Stimulated activated CD4-positive, alpha-beta T cell treated with anti-CD3 and anti-CD28 coated beads, Interleukin-2, amount 100 ng/mL, for 4 hours (primary cell): ENCODE measurements around the gene ARHGEF16.

Experiments used
- DNase-seq: peaks from one replicate; pipeline ENCODE4 v3.0.0-alpha.2; 2020; ENCODE audit warnings: low read depth

The ARHGEF16 gene

DNA sequence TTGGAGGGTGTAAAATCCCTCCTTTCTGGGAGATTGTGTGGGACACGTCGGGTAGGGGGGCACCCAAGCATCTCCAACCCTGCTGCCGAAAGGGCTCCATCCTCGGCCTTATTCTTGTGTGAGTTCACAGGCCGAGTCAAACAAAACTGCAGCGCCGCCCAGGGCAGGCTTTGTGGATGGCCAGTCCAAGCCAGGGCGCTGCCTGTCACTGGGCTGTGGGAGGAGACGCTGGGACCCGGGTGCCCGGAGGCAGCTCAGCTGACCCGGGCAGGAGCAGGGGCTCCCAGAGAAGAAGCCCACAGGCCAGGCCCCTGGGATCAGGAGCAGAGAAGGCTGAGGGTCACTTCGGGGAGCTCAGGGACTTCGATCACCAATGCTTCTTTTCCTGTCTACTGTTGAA, 31.8 kb upstream of the ARHGEF16 start:
- no peak for DNase-seq

DNA sequence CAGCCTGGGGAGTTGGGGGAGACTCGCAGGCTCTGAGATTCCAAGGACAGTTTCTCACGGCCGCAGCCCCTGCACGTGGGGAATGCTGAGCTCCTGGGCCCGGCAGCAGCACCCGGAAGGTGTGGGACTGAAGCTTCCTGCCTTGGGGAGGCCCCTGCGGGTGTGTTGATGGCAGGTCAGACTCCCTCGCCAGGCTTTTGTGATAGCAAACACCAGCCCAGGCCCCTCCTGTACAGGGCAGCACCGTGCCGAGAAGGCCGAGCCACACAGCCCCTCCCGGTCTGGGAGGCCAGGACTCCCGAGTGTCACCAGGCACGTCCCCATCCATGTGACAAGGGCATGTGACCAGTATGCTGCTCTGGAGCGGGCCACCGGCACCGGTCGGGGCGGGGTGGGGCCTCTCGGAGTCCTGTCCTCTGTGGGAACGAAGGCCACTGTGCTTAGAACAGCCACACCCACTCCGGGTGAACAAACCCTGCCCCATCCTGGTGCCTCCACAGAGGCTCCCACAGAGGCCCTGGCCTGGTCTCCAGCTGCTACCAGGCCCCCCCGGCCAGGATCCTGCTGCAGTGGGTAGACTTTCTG, 31.1 kb upstream of the ARHGEF16 start:
- no peak for DNase-seq

DNA sequence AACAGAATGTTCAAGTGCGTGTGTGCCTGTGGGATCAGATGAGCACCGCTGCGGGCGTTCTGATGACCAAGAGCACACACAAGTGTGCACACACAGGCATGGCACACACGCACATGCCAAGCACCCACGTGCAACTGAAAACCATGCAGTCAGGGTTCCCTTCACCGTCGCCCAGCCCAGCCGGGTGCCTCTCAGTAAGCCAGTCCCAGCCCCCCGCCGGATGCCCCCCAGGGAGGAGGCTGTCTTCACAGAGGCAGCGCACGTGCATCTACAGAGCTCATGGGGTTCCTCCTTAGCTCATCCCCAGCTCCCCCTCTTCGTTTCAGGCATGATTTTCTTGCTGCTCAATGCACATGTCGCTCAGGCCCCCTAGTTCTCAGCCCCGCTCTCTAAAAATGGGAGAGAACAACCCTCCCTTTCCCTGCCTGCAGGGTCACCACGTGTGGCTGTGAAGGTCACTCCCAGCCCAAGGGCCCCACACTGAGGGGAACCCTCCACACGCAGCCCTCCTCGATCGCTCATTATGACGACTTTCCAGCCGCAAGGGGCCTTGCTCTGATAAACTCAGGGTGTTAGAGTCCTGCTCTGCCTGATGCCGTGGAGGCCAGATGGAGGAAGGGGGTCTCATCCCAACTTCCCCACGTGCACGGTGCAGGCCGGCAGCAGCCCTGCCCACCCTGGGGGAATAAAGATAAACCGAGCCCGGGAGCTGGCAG, 30.4 kb upstream of the ARHGEF16 start:
- DNase-seq, result no peak

DNA sequence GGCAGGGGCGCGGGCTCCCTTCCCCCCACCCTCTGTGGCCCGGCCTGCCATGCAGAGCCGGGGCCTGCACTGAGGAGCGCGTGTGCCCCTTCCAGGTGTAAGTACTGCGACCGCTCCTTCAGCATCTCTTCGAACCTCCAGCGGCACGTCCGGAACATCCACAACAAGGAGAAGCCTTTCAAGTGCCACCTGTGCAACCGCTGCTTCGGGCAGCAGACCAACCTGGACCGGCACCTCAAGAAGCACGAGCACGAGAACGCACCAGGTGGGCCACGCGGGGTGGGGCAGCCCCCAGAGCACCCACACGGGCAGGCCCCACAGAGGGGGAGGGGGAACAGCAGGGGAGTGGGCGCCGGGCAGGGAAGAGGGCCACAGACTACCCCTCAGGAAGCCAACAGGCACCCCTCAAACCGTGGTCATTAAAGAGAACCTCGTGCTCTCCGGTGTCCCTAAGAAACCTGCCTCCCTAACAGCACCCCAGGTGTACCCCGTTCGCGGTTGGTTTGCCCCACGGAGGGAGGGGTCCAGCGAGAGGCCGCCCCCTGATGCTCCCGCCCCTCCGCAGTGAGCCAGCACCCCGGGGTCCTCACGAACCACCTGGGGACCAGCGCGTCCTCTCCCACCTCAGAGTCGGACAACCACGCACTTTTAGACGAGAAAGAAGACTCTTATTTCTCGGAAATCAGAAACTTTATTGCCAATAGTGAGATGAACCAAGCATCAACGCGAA, 28.8 kb upstream of the ARHGEF16 start:
- DNase-seq, result no peak

DNA sequence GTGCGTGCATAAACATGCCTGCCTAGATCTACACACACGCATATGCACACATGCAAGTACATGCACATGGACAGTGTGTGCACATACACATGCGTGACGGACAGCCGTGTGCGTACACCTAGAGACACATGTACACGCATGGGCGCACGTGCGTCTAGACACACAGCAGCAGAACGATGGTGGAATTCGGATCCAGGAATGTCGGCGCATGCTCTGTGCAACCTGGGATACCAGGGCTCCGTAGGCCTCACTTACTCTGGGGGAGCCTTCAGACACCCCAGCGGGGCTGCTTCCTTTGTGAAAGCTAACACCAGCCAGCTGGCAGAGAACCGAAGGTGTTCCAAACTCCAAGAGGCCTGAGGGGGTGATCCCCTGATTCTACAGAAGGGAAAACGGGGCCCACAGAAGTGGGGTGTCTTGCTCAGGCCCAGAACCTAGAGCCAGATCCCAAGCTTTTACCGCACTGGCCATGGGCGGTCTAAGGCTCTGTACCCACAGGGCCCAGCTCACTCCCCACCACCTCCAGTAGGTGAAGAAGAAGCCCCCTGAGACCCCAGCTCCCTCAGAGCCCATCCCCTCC, 27.4 kb upstream of the ARHGEF16 start:
- no peak for DNase-seq

DNA sequence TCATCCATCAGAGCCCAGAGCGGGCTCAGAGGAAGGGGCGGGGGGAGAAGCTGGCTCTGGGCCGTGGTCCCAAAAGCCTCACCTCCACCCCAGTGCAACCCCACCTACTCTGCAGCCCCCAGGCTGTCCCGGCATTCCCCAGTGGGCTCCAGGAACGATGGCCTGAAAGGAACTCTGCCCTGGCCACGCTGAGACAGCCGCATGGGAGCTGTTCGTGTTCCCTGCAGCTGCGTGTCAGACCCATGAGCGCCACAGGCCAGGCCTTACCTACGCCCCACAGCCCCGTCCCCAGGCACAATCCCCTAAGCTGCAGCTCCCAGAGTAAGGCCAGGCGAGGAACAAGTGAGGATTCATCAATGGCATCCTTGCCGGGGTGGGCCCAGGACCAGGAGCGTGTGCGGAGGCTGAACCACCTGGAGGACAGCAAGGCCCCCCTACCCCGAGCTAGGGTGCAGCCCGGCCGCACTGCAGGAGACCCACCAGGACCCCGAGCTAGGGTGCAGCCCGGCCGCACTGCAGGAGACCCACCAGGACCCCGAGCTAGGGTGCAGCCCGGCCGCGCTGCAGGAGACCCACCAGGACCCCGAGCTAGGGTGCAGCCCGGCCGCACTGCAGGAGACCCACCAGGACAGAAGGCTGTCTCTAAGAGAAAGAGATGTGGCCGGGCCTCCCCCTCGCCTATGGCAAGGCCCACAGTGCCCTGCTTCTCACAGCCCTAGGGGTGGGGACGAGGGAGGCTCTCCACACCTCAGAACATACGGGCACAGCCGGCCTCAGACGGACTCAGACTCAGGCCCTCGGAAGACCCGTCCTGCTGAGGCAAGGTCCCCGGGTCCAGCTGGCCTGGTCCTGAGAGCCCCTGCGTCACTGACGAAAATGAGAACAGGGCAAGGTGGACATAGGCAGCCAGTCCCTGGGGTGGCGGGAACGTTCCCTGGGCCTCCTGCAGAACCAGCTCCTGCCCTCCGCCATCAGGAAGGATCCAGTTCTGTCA, 26.5 kb upstream of the ARHGEF16 start:
- no peak for DNase-seq

DNA sequence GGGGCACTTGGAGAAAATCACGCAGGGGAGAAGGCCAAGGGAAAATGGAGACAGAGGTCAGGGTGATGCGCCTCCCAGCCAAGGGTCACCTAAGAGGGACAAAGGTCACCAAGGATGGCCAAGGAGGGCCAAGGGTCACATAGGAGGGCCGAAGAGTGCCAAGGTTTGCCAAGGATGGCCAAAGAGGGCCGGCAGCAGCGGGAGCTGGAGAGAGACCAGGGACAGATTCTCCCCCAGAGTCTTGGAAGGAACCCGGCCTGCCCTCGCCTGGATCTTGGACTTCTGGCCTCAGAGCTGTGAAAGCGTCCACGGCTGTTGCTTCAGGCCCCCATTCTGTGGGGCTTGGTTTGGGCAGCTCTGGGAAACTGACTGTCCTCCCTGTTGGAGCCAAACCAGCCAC, 25.6 kb upstream of the ARHGEF16 start:
- DNase-seq, result no peak

DNA sequence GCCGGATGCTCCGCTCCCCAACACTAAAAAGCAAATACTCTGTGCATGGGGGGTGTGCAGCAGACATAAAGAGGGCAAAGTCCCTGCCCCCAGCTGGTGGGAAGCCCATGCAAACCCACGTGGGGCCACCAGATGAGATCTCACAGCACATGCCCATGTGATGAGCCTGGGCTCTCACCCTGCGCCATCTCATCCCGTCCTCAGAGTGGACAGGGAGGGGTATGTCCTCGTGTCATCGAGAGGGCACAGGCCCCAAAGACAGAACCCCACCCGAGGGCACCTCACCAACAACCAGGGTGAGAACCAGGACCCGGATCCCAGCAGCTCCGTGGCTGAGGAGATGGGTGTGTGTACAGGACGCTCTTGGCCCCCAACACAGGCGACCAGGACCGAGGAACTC, 25.1 kb upstream of the ARHGEF16 start:
- DNase-seq, result no peak

DNA sequence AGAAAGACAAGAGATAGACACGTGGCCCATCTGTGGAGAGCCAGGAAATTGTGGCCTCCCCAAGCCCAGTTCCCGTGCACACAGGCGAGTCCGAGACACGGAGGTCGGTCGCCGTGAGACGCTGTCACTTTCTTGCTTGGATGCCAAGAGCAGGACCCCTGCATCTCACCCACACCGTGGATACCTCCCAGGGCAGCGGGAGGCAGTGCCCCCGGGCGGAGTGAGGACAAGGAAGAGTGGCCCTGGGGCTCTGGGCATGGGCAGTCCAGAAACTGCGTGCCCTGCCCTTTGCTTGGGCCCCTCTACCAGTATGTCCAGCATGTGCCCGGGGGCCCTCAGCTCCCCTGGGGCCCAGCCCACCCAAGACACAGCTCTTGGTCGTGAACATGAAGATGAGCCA, 24.7 kb upstream of the ARHGEF16 start:
- no peak for DNase-seq

DNA sequence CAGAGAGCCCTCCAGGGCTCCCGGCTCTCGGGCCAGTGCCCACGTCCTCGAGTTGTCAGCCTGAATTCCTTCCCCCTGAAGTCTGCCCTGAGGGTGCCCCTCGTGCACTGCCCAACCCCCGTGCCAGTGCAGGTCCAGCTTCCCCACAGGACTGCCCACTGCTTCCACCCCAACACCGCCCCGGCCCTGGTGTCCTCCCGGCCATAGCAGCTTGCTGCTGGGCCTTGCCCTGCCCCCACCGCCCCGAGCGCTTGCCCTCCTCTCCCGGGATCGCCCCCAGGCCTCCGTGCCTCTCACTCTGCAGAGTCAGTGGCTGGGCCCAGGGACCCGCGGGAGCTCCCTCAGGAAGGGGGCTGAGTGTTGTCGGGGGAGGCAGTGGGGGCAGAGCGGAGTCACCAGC, 24.1 kb upstream of the ARHGEF16 start:
- DNase-seq, result no peak

DNA sequence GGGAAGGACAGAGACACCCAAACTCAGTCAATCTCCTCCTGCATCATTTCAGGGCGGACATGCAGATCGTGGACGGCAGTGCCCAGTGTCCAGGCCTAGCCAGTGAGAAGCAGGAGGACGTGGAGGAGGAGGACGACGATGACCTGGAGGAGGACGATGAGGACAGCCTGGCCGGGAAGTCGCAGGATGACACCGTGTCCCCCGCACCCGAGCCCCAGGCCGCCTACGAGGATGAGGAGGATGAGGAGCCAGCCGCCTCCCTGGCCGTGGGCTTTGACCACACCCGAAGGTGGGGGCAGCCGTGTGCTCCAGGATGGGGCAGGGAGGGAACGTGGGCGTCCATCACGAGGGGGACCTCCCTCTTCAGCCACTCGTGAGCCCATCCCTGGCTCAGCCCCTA, 23.6 kb upstream of the ARHGEF16 start:
- no peak for DNase-seq

DNA sequence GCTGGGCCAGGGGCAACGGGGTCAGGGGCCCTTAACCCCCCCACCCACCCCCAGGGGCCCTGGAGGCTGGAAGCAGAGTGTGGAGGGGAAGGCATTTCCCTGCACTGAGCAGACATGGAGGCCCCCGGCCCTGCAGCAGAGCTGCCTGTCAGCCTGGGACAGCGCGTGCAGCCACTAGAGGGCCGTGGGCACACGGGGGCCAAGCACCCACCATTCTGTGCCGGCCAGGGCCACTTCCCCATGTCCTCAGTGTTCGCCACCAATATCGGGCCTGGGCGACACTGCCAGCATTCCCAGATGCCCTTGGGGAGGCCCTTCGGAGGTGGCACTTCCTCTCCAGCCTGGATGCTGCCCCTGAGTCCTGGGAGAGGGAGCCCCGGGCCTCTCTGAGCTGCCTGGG, 23.2 kb upstream of the ARHGEF16 start:
- no peak for DNase-seq

DNA sequence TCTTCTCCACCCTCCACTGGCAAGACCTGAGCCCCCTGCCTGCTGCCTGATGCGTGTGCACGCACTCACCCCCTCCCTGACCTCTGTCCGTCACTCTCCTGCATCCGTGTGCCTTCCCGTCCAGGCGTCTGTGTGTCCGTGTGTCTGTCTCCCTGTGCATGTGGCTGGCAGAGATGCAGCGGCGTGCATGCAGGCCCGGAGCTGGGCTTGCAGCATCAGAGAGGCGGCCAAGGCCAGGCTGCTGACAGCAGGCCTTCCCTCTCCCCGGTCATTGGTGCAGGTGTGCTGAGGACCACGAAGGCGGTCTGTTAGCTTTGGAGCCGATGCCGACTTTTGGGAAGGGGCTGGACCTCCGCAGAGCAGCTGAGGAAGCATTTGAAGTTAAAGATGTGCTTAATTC, 22.8 kb upstream of the ARHGEF16 start:
- no peak for DNase-seq

DNA sequence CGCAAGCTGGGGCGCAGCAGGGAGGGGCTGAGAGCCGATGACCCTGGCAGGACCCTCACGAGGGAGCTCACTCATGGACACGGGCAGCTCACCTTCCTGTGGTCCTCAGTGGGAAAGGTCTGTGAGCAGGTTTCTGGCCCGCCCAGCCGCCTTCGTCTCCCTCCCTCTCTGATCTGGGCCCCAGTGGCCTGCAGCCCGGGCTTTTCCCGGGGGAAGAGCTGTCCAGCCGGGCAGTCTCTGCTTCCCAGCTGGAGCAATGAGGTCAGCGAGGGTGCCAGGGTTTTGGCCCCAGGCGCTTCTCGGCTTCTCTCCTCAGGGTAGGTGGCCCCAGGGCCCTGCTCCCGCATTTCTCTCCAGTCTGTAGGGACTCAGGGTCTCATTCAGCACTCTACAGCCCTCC, 22.2 kb upstream of the ARHGEF16 start:
- no peak for DNase-seq

DNA sequence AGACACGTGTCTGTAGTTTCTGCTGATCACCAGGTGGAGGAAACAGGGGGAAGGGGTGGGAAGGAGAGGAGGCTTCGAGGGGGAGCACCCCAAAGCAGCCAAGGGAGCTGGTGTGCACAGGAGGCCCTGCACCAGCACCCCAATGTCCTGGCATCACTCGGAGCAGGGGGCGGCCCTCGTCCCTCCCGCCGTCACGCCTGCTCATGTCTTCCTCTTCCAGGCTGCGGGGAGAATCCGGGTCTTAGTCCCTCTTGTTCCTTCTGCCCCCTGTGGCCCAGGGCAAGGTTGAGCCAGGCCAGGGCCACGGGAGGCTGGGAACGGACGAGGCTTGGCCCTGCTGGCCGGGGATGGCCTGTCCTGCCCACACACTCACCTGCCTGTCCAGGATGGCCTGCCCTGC, 21.4 kb upstream of the ARHGEF16 start:
- no peak for DNase-seq

DNA sequence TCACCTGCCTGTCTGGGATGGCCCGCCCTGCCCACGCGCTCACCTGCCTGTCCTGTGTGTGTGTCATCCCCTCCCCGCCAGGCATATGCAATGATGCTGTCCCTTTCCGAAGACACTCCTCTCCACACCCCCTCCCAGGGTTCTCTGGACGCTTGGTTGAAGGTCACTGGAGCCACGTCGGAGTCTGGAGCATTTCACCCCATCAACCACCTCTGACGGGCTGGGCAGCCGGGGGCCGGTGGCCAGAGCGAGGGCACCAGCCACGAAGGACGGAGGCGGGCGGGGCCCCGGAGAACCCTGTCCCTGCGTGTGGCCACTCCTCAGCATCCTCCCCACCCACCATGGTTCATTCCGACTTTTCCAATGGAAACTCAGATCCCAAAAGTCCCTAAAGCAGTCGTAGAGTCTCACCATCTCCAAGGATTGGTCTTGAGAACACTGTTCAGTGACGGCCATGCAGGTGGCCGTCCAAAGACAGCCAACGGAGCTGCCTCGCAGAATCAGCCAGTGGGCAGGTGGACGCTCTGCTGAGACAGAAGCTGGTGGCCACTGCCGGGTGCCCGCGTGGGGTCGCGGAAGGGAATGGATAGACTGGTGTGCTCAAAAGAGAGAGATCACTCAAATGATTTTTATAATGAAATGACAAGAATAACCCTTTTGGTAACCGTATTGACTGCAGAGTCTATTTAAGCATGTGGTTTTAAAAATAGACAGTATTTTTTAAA, 20.7 kb upstream of the ARHGEF16 start:
- no peak for DNase-seq

DNA sequence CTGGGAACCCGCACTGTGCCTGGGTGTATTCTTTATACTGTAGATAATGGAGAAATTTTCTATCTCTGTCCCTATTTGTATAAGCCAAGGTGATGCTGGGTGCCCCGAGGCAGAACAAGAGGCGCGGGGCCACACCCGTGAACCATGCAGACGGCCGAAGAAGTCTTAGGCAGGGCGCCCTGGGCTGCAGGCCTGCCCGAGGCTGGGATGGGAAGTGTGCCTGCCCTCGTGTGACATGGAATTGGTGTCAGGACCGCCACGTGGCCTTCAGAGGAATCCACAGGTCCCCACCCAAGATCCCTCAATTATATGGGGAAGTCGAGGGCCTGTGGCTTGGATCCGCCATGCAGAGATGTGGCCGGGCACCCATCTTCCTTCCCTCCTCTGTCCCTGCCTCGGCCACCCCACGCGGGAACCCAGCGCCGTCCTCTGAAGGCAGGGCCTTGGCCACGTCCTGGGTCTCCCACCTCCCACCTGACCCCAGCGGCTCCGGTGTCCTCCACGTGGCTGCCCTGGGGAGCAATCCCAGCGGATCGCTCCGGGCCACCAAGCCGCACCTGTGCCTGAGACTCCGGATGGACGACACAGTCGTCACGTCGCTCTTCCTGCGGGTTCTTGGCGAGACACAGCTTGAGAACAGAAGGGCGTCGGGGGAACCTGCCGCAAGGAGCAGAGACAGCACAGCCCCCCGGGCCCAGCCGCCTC, 19.9 kb upstream of the ARHGEF16 start:
- no peak for DNase-seq

DNA sequence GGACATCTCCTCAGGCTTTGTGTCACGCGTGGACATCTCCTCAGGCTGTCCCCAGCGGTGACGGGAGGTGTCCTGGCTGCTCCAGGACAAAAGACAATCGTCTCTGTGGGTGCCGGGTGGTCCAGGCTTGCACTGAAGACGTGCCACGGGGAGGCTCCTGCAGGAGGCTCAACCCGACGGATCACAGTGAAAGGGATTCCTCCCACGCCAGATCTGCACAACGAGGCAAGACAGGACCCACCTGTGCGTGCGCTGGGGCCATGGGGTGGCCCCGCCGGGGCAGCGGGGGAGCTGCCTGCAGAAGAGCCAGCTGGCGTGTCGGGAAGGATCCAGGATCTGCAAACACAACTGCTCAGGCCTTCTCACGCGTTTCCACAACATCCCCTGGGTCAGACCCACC, 18.8 kb upstream of the ARHGEF16 start:
- DNase-seq, result no peak

DNA sequence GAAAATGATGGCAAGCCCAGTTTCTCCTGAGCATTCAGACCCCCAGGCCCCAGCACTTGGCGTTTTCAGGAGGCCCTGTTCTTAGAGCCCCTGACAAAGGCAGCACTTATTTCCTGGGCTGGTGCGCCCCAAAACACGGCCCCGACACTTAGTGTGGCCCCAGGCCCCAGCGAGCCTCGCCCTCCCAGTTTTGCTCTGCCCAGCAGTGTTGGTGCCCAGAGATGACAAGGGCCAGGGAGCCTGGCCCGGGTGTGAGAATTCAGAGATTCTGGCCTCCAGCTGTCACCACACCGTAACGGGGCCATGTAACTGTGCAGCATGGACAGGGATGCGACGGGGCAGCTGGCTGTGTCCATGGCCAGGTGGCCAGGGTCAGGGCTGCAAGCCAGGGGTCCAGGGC, 18.0 kb upstream of the ARHGEF16 start:
- DNase-seq, result no peak

DNA sequence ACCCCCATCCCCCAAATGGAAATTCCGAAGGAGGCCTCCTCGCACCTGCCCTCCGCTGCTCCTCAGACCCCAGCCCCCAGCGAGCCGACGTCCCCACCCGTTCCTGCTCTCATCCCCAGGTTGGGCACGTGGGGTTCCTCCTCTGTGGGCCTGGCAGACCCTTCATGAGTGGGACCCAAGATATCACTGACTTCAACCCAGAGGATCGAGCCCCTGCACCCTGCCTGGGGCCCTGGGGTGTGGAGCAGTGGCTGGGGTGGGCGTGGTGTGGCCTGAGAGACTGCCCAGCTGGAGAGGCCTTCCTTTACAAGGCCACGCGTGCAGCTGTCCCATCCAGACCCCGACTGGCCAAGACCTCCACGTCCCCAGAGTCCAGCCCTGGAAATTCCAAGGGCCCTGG, 17.6 kb upstream of the ARHGEF16 start:
- DNase-seq, result no peak
